ENCODE measurements around the gene MCCC1. TPM values are rescaled to one million over a fixed set of nuclear protein-coding genes. Genes with fewer than 3 reads are reported as not detected.

Gene MCCC1
- total RNA-seq, 1 experiment from 2014 or later = 19.2 TPM

DNA sequence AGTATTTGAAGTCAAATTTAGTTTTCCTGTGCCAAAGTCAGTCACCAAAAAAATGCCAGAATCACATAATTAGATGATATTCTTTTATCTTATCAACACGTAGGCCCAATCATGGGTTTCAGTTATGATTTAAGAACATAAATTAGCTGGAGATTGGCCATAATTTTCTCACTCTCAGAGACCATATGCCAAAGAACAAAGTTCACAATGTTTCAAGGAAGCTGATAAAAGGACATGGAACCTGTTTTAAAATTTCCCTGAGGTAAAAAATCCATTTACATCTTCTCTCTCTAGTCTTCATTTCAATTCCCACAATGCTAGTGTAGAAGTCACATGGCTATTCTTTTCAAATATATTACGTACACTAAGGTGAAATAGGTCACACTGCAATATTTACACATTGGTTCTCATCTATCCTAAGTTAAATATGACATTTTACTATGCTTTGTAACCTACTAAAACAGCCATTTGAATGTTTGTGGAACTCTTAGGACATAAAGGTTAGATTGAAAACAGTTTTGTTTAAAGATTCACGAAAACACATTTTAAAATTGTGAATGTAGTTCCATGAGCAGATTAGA lies 76.3 kb downstream of the MCCC1 start:
- Histone ChIP-seq H3K9me3 (ENCODE audit: low read depth, low read length, poor library complexity, severe bottlenecking) (no peaks in the 10 kb centered on the region), H3K36me3 (ENCODE audit: insufficient read depth, low read length, poor library complexity, severe bottlenecking) (peaks cover 18% of the 10 kb centered on the region), H3K27me3 (replicated peaks; ENCODE audit: insufficient read depth, low read depth, low read length, poor library complexity) (no peaks in the 10 kb centered on the region), H3K27ac (ENCODE audit: low read depth, low read length, poor library complexity, severe bottlenecking) (no peak overlapping the region), H3K4me1 (ENCODE audit: insufficient read depth, low read length, poor library complexity, severe bottlenecking) (no peaks in the 10 kb centered on the region), H3K4me3 (ENCODE audit: low read depth, low read length, poor library complexity, severe bottlenecking) (no peak overlapping the region)
- no TSS peak for BruUV-seq (replicated peaks)
- DNase-seq (ENCODE audit: low spot score) = no peak
- ChIA-PET CTCF (interaction anchor here (0.7 kb wide), 1 partner anchor 156 kb away, joined by 4 read pairs; no protein-coding TSS in a partner anchor), POLR2A (ENCODE audit: low non-redundant PET) (no interaction called here)
- intact Hi-C loops (cut with micrococcal nuclease; ENCODE audit: unreplicated experiment) = no loop called here
- TF ChIP-seq EZH2 (IDR thresholded peaks at IDR 0.05; ENCODE audit: borderline replicate concordance, low read depth, low read length, poor library complexity, severe bottlenecking) = no peak
- TF ChIP-seq, protein P1, sequence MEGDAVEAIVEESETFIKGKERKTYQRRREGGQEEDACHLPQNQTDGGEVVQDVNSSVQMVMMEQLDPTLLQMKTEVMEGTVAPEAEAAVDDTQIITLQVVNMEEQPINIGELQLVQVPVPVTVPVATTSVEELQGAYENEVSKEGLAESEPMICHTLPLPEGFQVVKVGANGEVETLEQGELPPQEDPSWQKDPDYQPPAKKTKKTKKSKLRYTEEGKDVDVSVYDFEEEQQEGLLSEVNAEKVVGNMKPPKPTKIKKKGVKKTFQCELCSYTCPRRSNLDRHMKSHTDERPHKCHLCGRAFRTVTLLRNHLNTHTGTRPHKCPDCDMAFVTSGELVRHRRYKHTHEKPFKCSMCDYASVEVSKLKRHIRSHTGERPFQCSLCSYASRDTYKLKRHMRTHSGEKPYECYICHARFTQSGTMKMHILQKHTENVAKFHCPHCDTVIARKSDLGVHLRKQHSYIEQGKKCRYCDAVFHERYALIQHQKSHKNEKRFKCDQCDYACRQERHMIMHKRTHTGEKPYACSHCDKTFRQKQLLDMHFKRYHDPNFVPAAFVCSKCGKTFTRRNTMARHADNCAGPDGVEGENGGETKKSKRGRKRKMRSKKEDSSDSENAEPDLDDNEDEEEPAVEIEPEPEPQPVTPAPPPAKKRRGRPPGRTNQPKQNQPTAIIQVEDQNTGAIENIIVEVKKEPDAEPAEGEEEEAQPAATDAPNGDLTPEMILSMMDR (conservative IDR thresholded peaks at IDR 0.05; ENCODE audit: low read depth, low read length) = no peak

DNA sequence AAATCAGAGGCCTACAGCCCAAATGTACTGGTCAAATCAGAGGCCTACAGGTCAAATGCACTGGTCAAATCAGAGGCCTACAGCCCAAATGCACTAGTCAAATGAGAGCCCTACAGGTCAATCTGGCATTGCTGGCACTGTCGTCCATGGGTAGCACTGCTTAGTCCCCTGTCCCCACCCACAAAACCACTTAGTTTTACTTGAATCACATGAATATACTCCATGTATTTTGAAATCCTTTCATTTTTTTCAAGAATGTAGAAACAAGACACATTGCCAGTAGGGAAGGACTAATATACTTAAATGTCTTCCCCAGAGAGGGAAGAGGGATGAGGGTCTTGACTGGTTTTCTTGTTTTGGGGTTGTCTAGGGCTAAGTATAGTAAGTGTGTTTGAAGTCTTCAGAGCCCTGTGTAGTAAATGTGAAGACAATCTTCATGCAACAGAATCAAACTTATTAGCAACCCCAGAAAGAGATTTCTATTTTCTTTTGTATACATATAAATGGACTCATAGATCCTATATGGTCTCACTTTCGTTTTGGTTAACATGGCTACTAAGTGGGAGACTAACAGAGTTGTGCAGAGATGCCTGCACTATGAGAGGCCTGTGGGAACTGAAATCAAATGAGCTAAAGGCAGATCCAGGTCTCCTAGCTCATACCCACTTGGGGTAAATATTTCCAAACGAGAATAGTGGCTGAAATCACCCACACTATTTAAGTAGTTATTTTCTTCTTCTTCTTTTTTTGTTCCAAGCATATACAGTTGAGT lies 80.7 kb downstream of the MCCC1 start:
- CTCF ChIA-PET = no interaction called here
- Histone ChIP-seq H3K27me3 (replicated peaks; ENCODE audit: insufficient read depth, low read depth, low read length, poor library complexity) (no peaks in the 10 kb centered on the region), H3K36me3 (ENCODE audit: insufficient read depth, low read length, poor library complexity, severe bottlenecking) (peaks cover 18% of the 10 kb centered on the region), H3K4me1 (ENCODE audit: insufficient read depth, low read length, poor library complexity, severe bottlenecking) (no peaks in the 10 kb centered on the region), H3K9me3 (ENCODE audit: low read depth, low read length, poor library complexity, severe bottlenecking) (no peaks in the 10 kb centered on the region), H3K27ac (ENCODE audit: low read depth, low read length, poor library complexity, severe bottlenecking) (no peak overlapping the region), H3K4me3 (ENCODE audit: low read depth, low read length, poor library complexity, severe bottlenecking) (no peak overlapping the region)
- POLR2A ChIA-PET (ENCODE audit: low non-redundant PET) = no interaction called here
- BruUV-seq (replicated peaks) = no TSS peak
- intact Hi-C loops (cut with micrococcal nuclease; ENCODE audit: unreplicated experiment) = no loop called here
- TF ChIP-seq, protein P1 (conservative IDR thresholded peaks at IDR 0.05; ENCODE audit: low read depth, low read length) = no peak
- TF ChIP-seq EZH2 (IDR thresholded peaks at IDR 0.05; ENCODE audit: borderline replicate concordance, low read depth, low read length, poor library complexity, severe bottlenecking) = no peak
- peak; percentile 29 for DNase-seq (ENCODE audit: low spot score)

DNA sequence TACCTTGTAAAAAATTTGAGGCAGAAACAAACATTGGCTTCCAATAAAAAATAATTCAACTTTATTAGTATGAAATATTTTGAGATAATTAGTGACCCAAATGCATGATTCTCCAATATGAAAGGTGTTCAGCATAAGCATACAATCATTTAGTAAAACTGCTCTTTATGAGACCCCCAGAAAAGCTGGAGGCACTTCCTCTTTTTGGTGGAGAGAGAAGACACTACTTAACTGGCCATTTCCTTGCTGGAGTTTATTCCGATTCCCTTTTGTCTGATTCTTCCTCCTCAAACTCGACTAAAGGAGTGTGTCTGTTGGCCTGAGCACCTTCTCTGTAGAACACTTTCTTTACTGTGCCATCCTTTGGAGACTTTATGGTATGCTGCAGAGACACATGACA lies 84.1 kb downstream of the MCCC1 start:
- CTCF ChIA-PET = no interaction called here
- no peak for DNase-seq (ENCODE audit: low spot score)
- BruUV-seq (replicated peaks) = no TSS peak
- H3K9me3 ChIP-seq (ENCODE audit: low read depth, low read length, poor library complexity, severe bottlenecking) = no peaks in the 10 kb centered on the region
- no peaks in the 10 kb centered on the region for H3K4me1 ChIP-seq (ENCODE audit: insufficient read depth, low read length, poor library complexity, severe bottlenecking)
- no peaks in the 10 kb centered on the region for H3K27me3 ChIP-seq (replicated peaks; ENCODE audit: insufficient read depth, low read depth, low read length, poor library complexity)
- H3K4me3 ChIP-seq (ENCODE audit: low read depth, low read length, poor library complexity, severe bottlenecking) = no peak overlapping the region
- intact Hi-C loops (cut with micrococcal nuclease; ENCODE audit: unreplicated experiment) = no loop called here
- no peak overlapping the region for H3K27ac ChIP-seq (ENCODE audit: low read depth, low read length, poor library complexity, severe bottlenecking)
- H3K36me3 ChIP-seq (ENCODE audit: insufficient read depth, low read length, poor library complexity, severe bottlenecking) = peaks cover 7% of the 10 kb centered on the region
- TF ChIP-seq, protein P1 (conservative IDR thresholded peaks at IDR 0.05; ENCODE audit: low read depth, low read length) = no peak
- no peak for TF ChIP-seq EZH2 (IDR thresholded peaks at IDR 0.05; ENCODE audit: borderline replicate concordance, low read depth, low read length, poor library complexity, severe bottlenecking)
- POLR2A ChIA-PET (ENCODE audit: low non-redundant PET) = no interaction called here

Measured in A673 (cell line).